SK-N-MC (cell line): ENCODE measurements around the gene ZNF423.

Experiments used
- EZH2 ChIP-seq: fragments of 200-600 bp; sonication (generic); IDR thresholded peaks from one replicate; pipeline ENCODE4 v1.6.1; 2017; ENCODE audit warnings: antibody characterized with exemption
- FOXP2 ChIP-seq: optimal IDR thresholded peaks from 2 replicates; pipeline ENCODE3; 2011; ENCODE audit warnings: mild to moderate bottlenecking, moderate library complexity; ENCODE audit not compliant: insufficient read depth; ENCODE audit errors: extremely low read length, control extremely low read depth
- POLR2AphosphoS5 ChIP-seq: IDR thresholded peaks from 2 replicates; pipeline ENCODE4 v1.6.1; 2012; ENCODE audit warnings: mild to moderate bottlenecking, low read depth, low read length, borderline replicate concordance

DNA sequence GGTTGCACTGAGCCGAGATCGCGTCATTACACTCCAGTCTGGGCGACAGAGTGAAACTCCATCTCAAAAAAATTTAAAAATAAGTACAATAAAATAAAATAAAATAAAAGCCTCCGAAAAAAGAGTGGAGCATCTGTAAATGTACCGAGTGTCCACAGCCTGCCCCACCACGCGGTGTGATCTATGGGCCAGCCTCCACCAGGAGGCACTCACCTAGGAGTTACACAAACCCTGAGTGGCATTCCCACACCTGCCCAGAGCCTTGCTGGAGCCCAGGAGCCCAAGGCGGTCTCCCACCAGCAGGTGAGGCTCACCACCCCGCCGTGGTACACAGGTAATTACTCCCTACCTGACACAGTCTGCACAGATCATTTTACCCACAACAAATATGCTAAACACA lies 183.2 kb downstream of the ZNF423 start:
- TF ChIP-seq EZH2 (no peak), POLR2AphosphoS5 (no peak), FOXP2 (no peak)
